ENCODE measurements around the gene ASB1. TPM values are rescaled to one million over a fixed set of nuclear protein-coding genes. Genes with fewer than 3 reads are reported as not detected.

ASB1 gene
- total and polyA plus RNA-seq, 10 of the 15 experiments (the other 5 are each of a cell fraction or from before 2014, with no cell fraction given), result 5.2 to 31.2 (median 25.8) TPM

DNA sequence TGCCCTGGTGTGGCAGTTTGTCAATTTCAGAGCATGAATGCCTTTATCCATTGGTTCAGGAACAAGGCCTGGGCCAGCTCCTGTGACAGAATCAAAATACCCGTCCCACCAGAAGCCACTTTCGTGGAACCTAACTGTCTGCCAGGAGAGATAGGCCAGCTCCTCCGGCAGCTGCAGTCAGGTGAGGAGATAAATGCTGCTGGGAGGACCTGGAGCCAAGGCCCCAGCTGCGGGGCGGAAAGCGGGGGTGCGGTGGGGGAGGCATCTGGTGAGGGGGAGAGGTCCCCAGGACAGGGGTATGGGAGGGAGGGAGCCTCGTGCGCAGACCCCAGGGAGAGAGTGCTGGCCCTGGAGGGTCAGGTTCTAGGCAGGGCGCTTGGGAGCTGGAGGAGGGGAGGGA is 4.4 kb upstream of the ASB1 start (continued):
- TF ChIP-seq, protein P1, sequence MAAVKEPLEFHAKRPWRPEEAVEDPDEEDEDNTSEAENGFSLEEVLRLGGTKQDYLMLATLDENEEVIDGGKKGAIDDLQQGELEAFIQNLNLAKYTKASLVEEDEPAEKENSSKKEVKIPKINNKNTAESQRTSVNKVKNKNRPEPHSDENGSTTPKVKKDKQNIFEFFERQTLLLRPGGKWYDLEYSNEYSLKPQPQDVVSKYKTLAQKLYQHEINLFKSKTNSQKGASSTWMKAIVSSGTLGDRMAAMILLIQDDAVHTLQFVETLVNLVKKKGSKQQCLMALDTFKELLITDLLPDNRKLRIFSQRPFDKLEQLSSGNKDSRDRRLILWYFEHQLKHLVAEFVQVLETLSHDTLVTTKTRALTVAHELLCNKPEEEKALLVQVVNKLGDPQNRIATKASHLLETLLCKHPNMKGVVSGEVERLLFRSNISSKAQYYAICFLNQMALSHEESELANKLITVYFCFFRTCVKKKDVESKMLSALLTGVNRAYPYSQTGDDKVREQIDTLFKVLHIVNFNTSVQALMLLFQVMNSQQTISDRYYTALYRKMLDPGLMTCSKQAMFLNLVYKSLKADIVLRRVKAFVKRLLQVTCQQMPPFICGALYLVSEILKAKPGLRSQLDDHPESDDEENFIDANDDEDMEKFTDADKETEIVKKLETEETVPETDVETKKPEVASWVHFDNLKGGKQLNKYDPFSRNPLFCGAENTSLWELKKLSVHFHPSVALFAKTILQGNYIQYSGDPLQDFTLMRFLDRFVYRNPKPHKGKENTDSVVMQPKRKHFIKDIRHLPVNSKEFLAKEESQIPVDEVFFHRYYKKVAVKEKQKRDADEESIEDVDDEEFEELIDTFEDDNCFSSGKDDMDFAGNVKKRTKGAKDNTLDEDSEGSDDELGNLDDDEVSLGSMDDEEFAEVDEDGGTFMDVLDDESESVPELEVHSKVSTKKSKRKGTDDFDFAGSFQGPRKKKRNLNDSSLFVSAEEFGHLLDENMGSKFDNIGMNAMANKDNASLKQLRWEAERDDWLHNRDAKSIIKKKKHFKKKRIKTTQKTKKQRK (IDR thresholded peaks at IDR 0.05; ENCODE audit: low read depth, low read length), result no peak
- TF ChIP-seq POLR2AphosphoS2 (IDR thresholded peaks at IDR 0.05; ENCODE audit: low read depth, low read length), result no peak
- TF ChIP-seq RBBP5 (conservative IDR thresholded peaks at IDR 0.05), result no peak
- TF ChIP-seq MTA2 (IDR thresholded peaks at IDR 0.05; ENCODE audit: low read depth), result no peak

DNA sequence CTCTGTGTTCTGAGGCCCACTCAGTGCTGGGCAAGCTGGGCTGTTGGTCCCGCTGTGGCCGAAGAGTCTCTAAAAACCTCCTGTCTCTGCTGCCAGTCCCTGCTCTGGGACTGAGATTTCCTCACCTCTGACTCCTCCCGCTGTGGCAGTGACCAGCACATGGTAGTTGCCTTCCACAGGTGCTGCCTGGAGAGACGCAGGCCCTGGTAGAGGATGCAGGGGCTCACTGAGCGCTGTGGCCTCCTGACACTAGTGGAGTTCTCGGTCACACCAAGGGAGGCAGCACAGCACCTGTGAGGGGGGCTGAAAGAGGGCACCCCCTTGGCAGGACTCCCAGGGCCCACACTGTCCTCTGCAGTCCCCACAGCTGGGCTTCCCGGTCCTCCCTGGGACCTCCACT is 3.8 kb upstream of the ASB1 start:
- no peak overlapping the region for H3K4me3 ChIP-seq
- ChIA-PET RAD21 (ENCODE audit: unreplicated experiment) (no interaction called here), CTCF (no interaction called here), POLR2A (no interaction called here), SMC1A (ENCODE audit: uncharacterized antibody, unreplicated experiment) (no interaction called here)
- 61% methylated on average over 7 of the region's 7 CpGs for WGBS (ENCODE audit: insufficient coverage, insufficient replicate concordance, low lambda C conversion rate, missing lambda C conversion rate)
- no peak overlapping the region for H3K9ac ChIP-seq (ENCODE audit: control insufficient read depth, insufficient read depth, low read length)
- H3K4me2 ChIP-seq (ENCODE audit: control insufficient read depth, insufficient read depth), result no peak overlapping the region
- intact Hi-C loops (cut with micrococcal nuclease; ENCODE audit: unreplicated experiment), result no loop called here
- H4K20me1 ChIP-seq (ENCODE audit: control insufficient read depth, insufficient read depth), result no peaks in the 10 kb centered on the region
- peaks cover 12% of the 10 kb centered on the region for H3K79me2 ChIP-seq (ENCODE audit: control insufficient read depth, insufficient read depth, low read length)
- no peak for DNase-seq (ENCODE audit: low read depth, low spot score)
- no peaks in the 10 kb centered on the region for H3K27me3 ChIP-seq (replicated peaks in 1 of 2; ENCODE audit: control insufficient read depth in 2 of 2, insufficient read depth in 2 of 2, low read length in 1 of 2)
- FAIRE-seq, result no peak
- no peak overlapping the region for H2AFZ ChIP-seq (ENCODE audit: control insufficient read depth, low read depth, low read length)
- H3K27ac ChIP-seq (ENCODE audit: control insufficient read depth, insufficient read depth), result no peak overlapping the region
- in situ Hi-C loops (cut with MboI), result no loop called here
- H3K9me3 ChIP-seq (replicated peaks; ENCODE audit: control insufficient read depth, insufficient read depth, low read length), result no peaks in the 10 kb centered on the region
- no peak for ATAC-seq
- no peaks in the 10 kb centered on the region; a peak in 1 of 4 replicates for H3K36me3 ChIP-seq (ENCODE audit: control insufficient read depth in 2 of 2, insufficient read depth in 2 of 2, low read length in 1 of 2)
- no TSS peak for BruUV-seq (replicated peaks)
- H3K4me1 ChIP-seq (ENCODE audit: control insufficient read depth, insufficient read depth, low read length), result peaks cover 5% of the 10 kb centered on the region; the same call in 1 of the 2 replicates
- TF ChIP-seq RAD21 (IDR thresholded peaks at IDR 0.05; ENCODE audit: insufficient read depth, low read depth, low read length), result no peak
- TF ChIP-seq JUND (IDR thresholded peaks at IDR 0.05; ENCODE audit: low read depth, low read length), result no peak
- TF ChIP-seq CHD4 (IDR thresholded peaks at IDR 0.05), result no peak
- TF ChIP-seq, protein P2, sequence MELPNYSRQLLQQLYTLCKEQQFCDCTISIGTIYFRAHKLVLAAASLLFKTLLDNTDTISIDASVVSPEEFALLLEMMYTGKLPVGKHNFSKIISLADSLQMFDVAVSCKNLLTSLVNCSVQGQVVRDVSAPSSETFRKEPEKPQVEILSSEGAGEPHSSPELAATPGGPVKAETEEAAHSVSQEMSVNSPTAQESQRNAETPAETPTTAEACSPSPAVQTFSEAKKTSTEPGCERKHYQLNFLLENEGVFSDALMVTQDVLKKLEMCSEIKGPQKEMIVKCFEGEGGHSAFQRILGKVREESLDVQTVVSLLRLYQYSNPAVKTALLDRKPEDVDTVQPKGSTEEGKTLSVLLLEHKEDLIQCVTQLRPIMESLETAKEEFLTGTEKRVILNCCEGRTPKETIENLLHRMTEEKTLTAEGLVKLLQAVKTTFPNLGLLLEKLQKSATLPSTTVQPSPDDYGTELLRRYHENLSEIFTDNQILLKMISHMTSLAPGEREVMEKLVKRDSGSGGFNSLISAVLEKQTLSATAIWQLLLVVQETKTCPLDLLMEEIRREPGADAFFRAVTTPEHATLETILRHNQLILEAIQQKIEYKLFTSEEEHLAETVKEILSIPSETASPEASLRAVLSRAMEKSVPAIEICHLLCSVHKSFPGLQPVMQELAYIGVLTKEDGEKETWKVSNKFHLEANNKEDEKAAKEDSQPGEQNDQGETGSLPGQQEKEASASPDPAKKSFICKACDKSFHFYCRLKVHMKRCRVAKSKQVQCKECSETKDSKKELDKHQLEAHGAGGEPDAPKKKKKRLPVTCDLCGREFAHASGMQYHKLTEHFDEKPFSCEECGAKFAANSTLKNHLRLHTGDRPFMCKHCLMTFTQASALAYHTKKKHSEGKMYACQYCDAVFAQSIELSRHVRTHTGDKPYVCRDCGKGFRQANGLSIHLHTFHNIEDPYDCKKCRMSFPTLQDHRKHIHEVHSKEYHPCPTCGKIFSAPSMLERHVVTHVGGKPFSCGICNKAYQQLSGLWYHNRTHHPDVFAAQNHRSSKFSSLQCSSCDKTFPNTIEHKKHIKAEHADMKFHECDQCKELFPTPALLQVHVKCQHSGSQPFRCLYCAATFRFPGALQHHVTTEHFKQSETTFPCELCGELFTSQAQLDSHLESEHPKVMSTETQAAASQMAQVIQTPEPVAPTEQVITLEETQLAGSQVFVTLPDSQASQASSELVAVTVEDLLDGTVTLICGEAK (IDR thresholded peaks at IDR 0.05; ENCODE audit: borderline replicate concordance), result no peak
- TF ChIP-seq SMAD1 (IDR thresholded peaks at IDR 0.05; ENCODE audit: low read depth, partially characterized antibody), result no peak
- TF ChIP-seq, protein P3, sequence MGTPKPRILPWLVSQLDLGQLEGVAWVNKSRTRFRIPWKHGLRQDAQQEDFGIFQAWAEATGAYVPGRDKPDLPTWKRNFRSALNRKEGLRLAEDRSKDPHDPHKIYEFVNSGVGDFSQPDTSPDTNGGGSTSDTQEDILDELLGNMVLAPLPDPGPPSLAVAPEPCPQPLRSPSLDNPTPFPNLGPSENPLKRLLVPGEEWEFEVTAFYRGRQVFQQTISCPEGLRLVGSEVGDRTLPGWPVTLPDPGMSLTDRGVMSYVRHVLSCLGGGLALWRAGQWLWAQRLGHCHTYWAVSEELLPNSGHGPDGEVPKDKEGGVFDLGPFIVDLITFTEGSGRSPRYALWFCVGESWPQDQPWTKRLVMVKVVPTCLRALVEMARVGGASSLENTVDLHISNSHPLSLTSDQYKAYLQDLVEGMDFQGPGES (IDR thresholded peaks at IDR 0.05), result no peak
- no peak for TF ChIP-seq TCF3 (IDR thresholded peaks at IDR 0.05; ENCODE audit: borderline replicate concordance, insufficient read depth, low read depth, low read length)
- TF ChIP-seq SP1 (IDR thresholded peaks at IDR 0.05; ENCODE audit: low read depth, low read length), result no peak
- TF ChIP-seq CHD1 (IDR thresholded peaks at IDR 0.05; ENCODE audit: low read depth, low read length), result no peak
- TF ChIP-seq TARDBP (IDR thresholded peaks at IDR 0.05; ENCODE audit: borderline replicate concordance), result no peak
- no peak for TF ChIP-seq TCF12 (IDR thresholded peaks at IDR 0.05; ENCODE audit: low read depth, low read length)
- TF ChIP-seq NR2C1 (IDR thresholded peaks at IDR 0.05), result no peak

Data from GM12878 (cell line).